ENCODE measurements around the gene SYCP2L. TPM values are rescaled to one million over a fixed set of nuclear protein-coding genes. Genes with fewer than 3 reads are reported as not detected.

The SYCP2L gene
- total RNA-seq, result under 0.01 TPM in 1 of 2 replicates, not detected in the other

DNA sequence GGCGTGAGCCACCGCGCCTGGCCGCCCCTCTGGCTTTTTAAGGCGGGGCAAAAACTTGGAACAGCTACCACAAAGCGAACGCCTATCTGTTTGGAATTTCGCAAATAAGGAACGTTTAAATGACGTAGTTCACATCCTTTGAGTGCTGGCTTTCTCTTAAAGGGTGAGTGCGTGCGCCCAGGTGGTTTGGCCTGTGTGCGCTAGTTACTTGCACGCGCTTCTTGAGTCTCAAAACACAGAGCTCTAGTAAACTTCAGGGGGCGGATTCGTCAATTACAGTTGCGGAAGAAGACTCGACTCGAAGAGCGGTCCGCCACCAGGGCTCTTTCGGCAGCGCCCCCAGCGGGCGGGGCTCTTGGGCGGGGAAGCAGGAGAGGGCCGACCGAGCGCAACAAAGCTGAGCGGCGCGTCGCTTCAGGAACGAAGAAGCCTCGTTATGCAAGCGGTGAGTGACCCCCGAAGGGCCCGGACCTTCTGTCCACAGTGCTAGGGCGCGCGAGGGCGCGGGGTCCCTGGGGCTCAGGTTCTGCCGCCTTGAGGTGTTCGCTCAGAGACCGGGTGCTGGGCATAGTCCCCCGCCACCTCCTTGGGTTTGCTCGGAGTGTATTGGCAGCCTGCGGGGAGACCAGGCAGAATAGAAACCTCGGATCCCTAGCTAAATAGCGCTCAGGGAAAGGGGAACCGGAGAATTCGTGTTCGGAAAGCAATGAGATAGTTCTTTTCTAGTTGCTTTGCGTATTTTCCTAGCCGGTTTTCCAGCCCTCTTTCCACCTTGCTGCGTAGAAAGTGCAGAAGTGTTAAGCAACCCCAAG, at the start of gene SYCP2L:
Gene SYCP2L, plus strand, starts transcription at position 362 of the 812 bp plus-strand sequence. Its CDS starts 75 bp downstream, at position 437.

DNA sequence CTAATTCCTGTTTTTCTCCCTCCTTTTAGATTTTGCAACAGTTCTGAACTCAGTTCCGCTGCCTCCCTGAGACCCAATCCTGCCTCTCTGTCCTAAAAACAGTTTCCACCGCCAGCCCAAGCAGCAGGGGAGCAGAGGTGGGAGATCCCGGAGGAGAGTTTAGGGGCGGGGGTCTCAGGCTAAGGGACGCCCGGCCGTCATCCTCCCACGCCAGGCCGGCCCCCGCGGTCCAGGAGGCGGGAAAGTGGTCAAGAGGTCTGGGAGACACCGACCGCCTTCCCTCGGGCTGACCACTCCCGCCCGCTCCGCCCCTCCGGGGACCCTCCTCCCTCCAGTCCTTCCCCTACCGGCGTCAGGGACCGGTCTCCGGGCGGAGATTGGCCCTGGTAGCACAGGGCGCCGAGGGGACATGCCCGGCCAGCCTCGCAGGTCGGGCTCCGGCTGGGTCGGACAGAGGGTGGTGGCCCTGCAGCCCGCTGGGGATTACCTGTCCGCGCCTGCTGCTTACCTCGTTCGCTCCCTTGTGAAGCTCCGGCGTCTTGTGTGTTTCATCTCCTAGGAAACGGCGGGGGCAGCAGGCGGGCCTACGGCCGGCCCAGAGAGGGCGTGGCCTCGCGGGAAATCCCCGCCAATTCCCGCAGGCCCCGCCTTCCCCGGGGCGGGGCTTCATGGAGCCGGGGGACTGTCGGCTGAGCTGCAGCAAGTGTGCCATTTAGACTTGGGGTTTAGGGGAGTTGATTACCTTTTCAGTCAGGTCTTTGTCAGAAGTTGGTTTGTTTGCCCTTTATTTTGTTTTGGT, 48.7 kb upstream of the SYCP2L start, which contains the start of gene MAK:
Gene MAK, minus strand, starts transcription at position 545 of the 799 bp plus-strand sequence. CDS start 7,891 bp downstream, outside the sequence.

Other genes with a start within 250 kb of the SYCP2L start
- 1.1 TPM in 1 of 2 replicates, not detected in the other for gene C6orf52, start 192.4 kb upstream of the SYCP2L start, total RNA-seq
- 29.6 and 37.1 TPM in 2 replicates for gene PAK1IP1, start 192.1 kb upstream of the SYCP2L start, total RNA-seq
- 93.6 and 98.1 TPM in 2 replicates for gene TMEM14C, start 164.0 kb upstream of the SYCP2L start, total RNA-seq
- gene TMEM14B, start 139.2 kb upstream of the SYCP2L start, total RNA-seq, result 82.8 and 106 TPM in 2 replicates
- gene MAK, start 48.5 kb upstream of the SYCP2L start, total RNA-seq, result not detected in 2 replicates
- gene GCM2, start 5.0 kb upstream of the SYCP2L start, total RNA-seq, result not detected in 2 replicates
- gene ELOVL2, start 157.3 kb downstream of the SYCP2L start, total RNA-seq, result not detected in 2 replicates
- 15.3 and 16.3 TPM in 2 replicates for gene SMIM13, start 206.8 kb downstream of the SYCP2L start, total RNA-seq
- gene ERVFRD-1, start 224.7 kb downstream of the SYCP2L start, total RNA-seq, result not detected in 2 replicates